ENCODE results near the gene MEGF11.

MEGF11 gene

DNA sequence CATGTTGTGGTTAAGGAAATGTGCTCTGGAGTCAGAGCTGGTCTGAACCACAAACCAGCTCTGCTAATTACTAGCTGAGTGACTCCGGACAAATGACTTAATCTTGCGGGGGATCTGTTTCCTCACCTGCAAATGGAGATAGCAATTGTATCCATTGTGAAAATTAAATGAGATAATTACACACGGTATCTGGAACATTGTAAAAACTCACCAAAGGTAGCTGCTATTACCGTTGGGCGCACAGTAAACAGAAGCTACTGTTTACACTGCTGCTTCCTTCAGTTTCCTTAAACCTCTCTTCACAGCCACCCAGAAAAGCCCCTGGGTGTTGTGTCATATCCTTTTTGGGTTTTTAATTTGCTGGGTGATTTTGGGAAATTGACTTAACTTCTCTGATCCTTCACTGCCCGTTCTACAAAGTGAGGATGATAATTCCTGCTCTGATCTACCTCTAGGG is 107.8 kb downstream of the MEGF11 start:
- Histone ChIP-seq H3K27ac (replicated peaks) (no peak overlapping the region), H3K27me3 (ENCODE audit: insufficient read depth, poor library complexity, severe bottlenecking) (no peaks in the 10 kb centered on the region), H3K4me3 (replicated peaks; ENCODE audit: insufficient read depth, low read length) (no peak overlapping the region)
- DNase-seq (ENCODE audit: low read depth in 1 of 2, low spot score in 1 of 2), result no peak
- TF ChIP-seq REST (IDR thresholded peaks at IDR 0.05; ENCODE audit: insufficient replicate concordance, low read depth) (no peak), GABPA (IDR thresholded peaks at IDR 0.05; ENCODE audit: low read depth) (no peak), SPI1 (IDR thresholded peaks at IDR 0.05; ENCODE audit: borderline replicate concordance, low read depth) (no peak), POLR2AphosphoS5 (IDR thresholded peaks at IDR 0.05; ENCODE audit: low read depth) (no peak)
- TF ChIP-seq, protein P1, sequence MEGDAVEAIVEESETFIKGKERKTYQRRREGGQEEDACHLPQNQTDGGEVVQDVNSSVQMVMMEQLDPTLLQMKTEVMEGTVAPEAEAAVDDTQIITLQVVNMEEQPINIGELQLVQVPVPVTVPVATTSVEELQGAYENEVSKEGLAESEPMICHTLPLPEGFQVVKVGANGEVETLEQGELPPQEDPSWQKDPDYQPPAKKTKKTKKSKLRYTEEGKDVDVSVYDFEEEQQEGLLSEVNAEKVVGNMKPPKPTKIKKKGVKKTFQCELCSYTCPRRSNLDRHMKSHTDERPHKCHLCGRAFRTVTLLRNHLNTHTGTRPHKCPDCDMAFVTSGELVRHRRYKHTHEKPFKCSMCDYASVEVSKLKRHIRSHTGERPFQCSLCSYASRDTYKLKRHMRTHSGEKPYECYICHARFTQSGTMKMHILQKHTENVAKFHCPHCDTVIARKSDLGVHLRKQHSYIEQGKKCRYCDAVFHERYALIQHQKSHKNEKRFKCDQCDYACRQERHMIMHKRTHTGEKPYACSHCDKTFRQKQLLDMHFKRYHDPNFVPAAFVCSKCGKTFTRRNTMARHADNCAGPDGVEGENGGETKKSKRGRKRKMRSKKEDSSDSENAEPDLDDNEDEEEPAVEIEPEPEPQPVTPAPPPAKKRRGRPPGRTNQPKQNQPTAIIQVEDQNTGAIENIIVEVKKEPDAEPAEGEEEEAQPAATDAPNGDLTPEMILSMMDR (IDR thresholded peaks at IDR 0.05; ENCODE audit: insufficient read depth, low read length), result no peak

DNA sequence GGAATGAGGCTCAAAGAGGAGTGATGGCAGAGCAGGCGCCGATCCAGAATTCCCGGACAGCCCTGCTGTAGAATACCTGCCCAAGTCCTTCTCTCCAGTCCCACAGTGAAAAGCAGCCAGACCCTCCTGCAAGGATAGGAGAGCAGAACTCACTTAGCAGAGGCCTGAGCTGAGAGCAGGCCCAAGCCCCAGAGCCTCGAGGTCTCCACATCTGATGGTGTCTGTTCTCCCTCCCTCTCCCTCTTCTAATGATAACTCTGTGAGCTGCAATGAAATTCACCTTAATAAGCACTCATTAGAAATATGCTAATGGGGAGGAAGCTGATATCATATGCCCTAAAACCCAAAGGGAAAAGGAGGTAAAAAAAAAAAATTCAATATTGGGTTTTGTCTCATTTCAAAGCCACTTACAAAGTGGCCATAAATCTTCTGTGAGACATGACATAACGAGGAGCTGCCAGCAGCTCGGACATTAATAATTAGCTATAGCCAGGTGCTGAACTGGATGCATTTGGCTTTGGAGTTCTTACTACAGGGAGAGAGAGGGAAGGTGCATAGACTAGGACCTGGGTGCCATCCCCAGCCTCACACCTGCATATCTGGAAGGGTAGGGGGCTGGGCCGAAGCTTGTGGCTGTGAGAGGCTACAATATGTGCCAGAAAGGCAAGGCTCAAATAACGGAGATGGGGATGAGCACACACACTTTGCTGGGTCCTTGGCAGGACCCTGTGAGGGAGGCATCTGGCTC is 108.4 kb downstream of the MEGF11 start:
- H3K4me3 ChIP-seq (replicated peaks; ENCODE audit: insufficient read depth, low read length), result no peak overlapping the region
- no peaks in the 10 kb centered on the region for H3K27me3 ChIP-seq (ENCODE audit: insufficient read depth, poor library complexity, severe bottlenecking)
- TF ChIP-seq SPI1 (IDR thresholded peaks at IDR 0.05; ENCODE audit: borderline replicate concordance, low read depth), result no peak
- H3K27ac ChIP-seq (replicated peaks), result no peak overlapping the region
- DNase-seq (ENCODE audit: low read depth in 1 of 2, low spot score in 1 of 2), result no peak

DNA sequence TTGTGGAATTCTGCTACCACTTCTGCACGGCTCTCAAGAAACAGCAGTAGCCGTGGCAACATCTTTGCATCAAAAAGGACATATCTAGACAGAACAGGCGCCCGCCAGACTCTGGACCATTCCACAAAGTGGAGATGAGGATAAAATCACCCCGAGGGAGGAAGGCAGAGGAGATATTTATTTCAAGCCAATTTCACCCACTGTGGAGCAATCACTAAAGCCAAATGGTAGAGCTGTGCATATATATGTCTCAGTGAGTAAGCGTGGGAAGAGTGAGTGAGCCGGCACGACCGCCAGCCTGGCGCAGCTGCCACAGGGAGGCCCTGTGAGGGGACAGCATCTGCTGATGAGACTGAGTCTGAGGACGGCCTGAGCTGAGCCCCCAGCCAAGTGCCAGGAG is 111.3 kb downstream of the MEGF11 start:
- DNase-seq (ENCODE audit: low read depth in 1 of 2, low spot score in 1 of 2), result no peak

More for the DNA sequence above, 111.3 kb downstream of the MEGF11 start:
- Histone ChIP-seq H3K4me3 (replicated peaks; ENCODE audit: insufficient read depth, low read length) (no peak overlapping the region), H3K27ac (replicated peaks) (no peak overlapping the region), H3K27me3 (ENCODE audit: insufficient read depth, poor library complexity, severe bottlenecking) (no peaks in the 10 kb centered on the region)
- TF ChIP-seq SPI1 (IDR thresholded peaks at IDR 0.05; ENCODE audit: borderline replicate concordance, low read depth), result no peak
- TF ChIP-seq, protein P1 (IDR thresholded peaks at IDR 0.05; ENCODE audit: insufficient read depth, low read length), result no peak
- no peak for TF ChIP-seq REST (IDR thresholded peaks at IDR 0.05; ENCODE audit: insufficient replicate concordance, low read depth)
- TF ChIP-seq POLR2AphosphoS5 (IDR thresholded peaks at IDR 0.05; ENCODE audit: low read depth), result no peak
- TF ChIP-seq GABPA (IDR thresholded peaks at IDR 0.05; ENCODE audit: low read depth), result no peak
